Panc1 (cell line): ENCODE results near the gene TGFBR1. TPM values are rescaled to one million over a fixed set of nuclear protein-coding genes. Genes with fewer than 3 reads are reported as not detected.
A peak's percentile ranks its signal among the peaks of the same experiment; 100 is the strongest.

ENCODE experiments used
- ATAC-seq: fragments of 200-7000 bp; cut with Tn5 transposase; 2 replicates; pipeline ENCODE4 v1.9.1; 2020; ENCODE audit warnings: mild to moderate bottlenecking, moderate library complexity
- BruUV-seq: library from RNA; stranded (reverse); fragments of 400-500 nt; replicated peaks from 2 replicates; lab custom pipeline; 2021; lab: Mats Ljungman, UMichigan
- CTCF ChIA-PET: fragments of 300-600 bp; sonication (Branson Sonifier 250); formaldehyde crosslinking; loops from one replicate; lab custom pipeline; 2022; ENCODE audit warnings: antibody characterized with exemption; lab: Charles Lee
- POLR2A ChIA-PET: fragments of 300-600 bp; sonication (Branson Sonifier 250); formaldehyde crosslinking; loops from one replicate; lab custom pipeline; 2022; ENCODE audit warnings: antibody characterized with exemption; lab: Charles Lee
- DNase-seq: peaks from one replicate; pipeline ENCODE4 v3.0.0-alpha.2; 2010; ENCODE audit warnings: low read depth, low spot score
- H3K27ac ChIP-seq: 2 replicates; pipeline ENCODE4 v1.5.1; 2011; ENCODE audit warnings: mild to moderate bottlenecking, low read length, inconsistent platforms
- H3K27me3 ChIP-seq: fragments of 200-500 bp; sonication (Bioruptor generic); 2 replicates; pipeline ENCODE4 v1.6.0; 2014; ENCODE audit warnings: low read length, inconsistent platforms; ENCODE audit not compliant: control insufficient read depth, insufficient read depth
- H3K36me3 ChIP-seq: fragments of 200-500 bp; sonication (Bioruptor generic); 2 replicates; pipeline ENCODE4 v1.5.1; 2014; ENCODE audit warnings: inconsistent platforms, mild to moderate bottlenecking, low read length, moderate library complexity; ENCODE audit not compliant: control insufficient read depth, insufficient read depth
- H3K4me1 ChIP-seq: 2 replicates; pipeline ENCODE4 v1.5.1; 2011; ENCODE audit warnings: inconsistent platforms, mild to moderate bottlenecking, low read length, moderate library complexity; ENCODE audit not compliant: control insufficient read depth, insufficient read depth
- H3K4me3 ChIP-seq, 2 experiments: 2 replicates each; pipeline ENCODE4 v1.5.1; 2011 to 2012; ENCODE audit warnings: low read depth in 2 of 2, low read length in 2 of 2, mild to moderate bottlenecking in 2 of 2, inconsistent platforms in 1 of 2, moderate library complexity in 1 of 2
- H3K9me3 ChIP-seq: fragments of 200-500 bp; sonication (Bioruptor generic); 2 replicates; pipeline ENCODE4 v1.5.1; 2014; ENCODE audit warnings: low read depth, mild to moderate bottlenecking, inconsistent platforms, low read length, moderate library complexity; ENCODE audit not compliant: control insufficient read depth, insufficient read depth
- POLR2AphosphoS5 ChIP-seq: IDR thresholded peaks from 2 replicates; pipeline ENCODE4 v1.6.1; 2012; ENCODE audit warnings: mild to moderate bottlenecking, low read depth, low read length, moderate library complexity
- REST ChIP-seq, 2 experiments: IDR thresholded peaks; 2 replicates each; pipeline ENCODE4 v1.6.1; 2011 to 2012; ENCODE audit warnings: low read depth in 2 of 2, control low read depth in 1 of 2, low read length in 1 of 2, mild to moderate bottlenecking in 1 of 2, moderate library complexity in 1 of 2; ENCODE audit not compliant: insufficient read depth in 1 of 2
- SIN3A ChIP-seq: IDR thresholded peaks from 2 replicates; pipeline ENCODE4 v1.6.1; 2012; ENCODE audit warnings: low read depth, mild to moderate bottlenecking, low read length, moderate library complexity, borderline replicate concordance; ENCODE audit not compliant: insufficient read depth
- TCF7L2 ChIP-seq: IDR thresholded peaks from 2 replicates; pipeline ENCODE4 v1.6.1; 2011; ENCODE audit warnings: mild to moderate bottlenecking, low read depth, low read length, inconsistent platforms
- in situ Hi-C: cut with HindIII; loops from 2 replicates; pipeline ENCODE4 v1.10.0; 2016; ENCODE audit warnings: low sequenced_read_pairs, low pct_unique_long_range_greater_than_20kb
- intact Hi-C: fragments of 100-400 bp; cut with micrococcal nuclease; formaldehyde crosslinking; loops from one replicate; pipeline ENCODE4 v1.10.0; 2022; ENCODE audit not compliant: unreplicated experiment
- total RNA-seq: library from RNA; stranded (reverse); gene quantifications from one replicate; pipeline ENCODE4 v1.2.1, GENCODE V29; 2021; ENCODE audit not compliant: unreplicated experiment
- TF ChIP-seq, protein P1 (sequence below): fragments of 450-650 bp; IDR thresholded peaks from 2 replicates; pipeline ENCODE4 v1.5.1; 2017; ENCODE audit warnings: mild to moderate bottlenecking

TGFBR1 gene
- total RNA-seq, 1 experiment from 2014 or later = 22.2 TPM

DNA sequence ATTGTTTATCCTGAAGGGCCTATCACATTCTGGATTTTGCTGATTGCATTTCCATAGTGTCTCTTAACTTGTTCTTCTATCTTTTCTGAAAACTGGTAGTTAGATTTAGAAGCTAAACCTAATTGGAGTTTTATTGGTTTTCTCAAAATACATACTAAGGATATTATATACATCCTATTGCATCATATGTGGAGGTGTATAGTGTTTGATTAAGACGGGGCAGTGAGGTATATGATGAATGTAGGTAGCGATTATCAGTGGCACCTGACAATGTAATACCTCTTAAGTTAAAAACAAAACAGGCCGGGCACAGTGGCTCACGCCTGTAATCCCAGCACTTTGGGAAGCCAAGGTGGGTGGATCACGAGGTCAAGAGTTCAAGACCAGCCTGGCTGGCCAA is 35.0 kb downstream of the TGFBR1 start:
- intact Hi-C loops = loop anchor here (2.0 to 5.0 kb wide), 2 partner anchors 139 to 293 kb away; no protein-coding TSS in a partner anchor
- no peaks in the 10 kb centered on the region for H3K36me3 ChIP-seq
- CTCF ChIA-PET = interaction anchor here (0.8 kb wide), 1 partner anchor 11 kb away, joined by 3 read pairs; no protein-coding TSS in a partner anchor
- no peak for DNase-seq
- H3K9me3 ChIP-seq = no peaks in the 10 kb centered on the region
- POLR2A ChIA-PET = no interaction called here
- no peak for ATAC-seq
- no peak for TF ChIP-seq SIN3A
- TF ChIP-seq TCF7L2 = no peak
- TF ChIP-seq, protein P1, sequence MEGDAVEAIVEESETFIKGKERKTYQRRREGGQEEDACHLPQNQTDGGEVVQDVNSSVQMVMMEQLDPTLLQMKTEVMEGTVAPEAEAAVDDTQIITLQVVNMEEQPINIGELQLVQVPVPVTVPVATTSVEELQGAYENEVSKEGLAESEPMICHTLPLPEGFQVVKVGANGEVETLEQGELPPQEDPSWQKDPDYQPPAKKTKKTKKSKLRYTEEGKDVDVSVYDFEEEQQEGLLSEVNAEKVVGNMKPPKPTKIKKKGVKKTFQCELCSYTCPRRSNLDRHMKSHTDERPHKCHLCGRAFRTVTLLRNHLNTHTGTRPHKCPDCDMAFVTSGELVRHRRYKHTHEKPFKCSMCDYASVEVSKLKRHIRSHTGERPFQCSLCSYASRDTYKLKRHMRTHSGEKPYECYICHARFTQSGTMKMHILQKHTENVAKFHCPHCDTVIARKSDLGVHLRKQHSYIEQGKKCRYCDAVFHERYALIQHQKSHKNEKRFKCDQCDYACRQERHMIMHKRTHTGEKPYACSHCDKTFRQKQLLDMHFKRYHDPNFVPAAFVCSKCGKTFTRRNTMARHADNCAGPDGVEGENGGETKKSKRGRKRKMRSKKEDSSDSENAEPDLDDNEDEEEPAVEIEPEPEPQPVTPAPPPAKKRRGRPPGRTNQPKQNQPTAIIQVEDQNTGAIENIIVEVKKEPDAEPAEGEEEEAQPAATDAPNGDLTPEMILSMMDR = no peak
- no peak for TF ChIP-seq POLR2AphosphoS5
- no peak for TF ChIP-seq REST (IDR thresholded peaks at IDR 0.05; ENCODE audit: insufficient read depth in 1 of 2, low read depth in 2 of 2, low read length in 1 of 2)
- in situ Hi-C loops = no loop called here
- no peak overlapping the region for H3K4me3 ChIP-seq
- no peak overlapping the region for H3K27ac ChIP-seq
- BruUV-seq = no TSS peak
- no peaks in the 10 kb centered on the region for H3K4me1 ChIP-seq
- no peaks in the 10 kb centered on the region for H3K27me3 ChIP-seq

DNA sequence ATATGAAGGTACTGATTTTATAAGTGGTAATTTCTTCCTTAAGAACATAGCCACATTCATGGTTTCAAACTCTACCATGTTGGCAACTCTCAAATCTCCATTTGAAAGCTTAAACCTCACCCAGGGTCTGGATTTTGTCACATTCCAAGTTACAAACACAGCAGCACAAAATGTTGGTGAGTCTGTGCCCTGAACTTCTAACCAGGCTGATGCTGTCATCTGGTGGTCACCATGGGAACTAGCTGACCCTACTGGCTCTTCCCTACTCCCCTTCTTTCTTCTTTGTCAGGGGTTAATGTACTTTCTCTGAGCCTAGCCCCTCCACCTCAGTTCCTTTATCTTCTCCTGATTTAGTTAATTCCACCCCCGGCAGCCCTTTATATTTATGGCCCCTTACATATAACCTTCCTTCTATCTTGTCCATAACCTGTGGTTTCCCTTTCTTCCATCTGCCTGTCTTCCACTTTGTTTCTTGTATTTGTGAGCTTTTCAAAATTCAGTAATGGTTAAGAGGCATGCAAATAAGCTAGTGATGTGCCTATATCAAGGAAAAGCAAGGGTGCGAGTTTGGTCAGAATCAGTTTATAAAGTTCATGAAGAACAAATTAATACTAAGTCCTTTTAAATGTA is 35.9 kb downstream of the TGFBR1 start:
- no peaks in the 10 kb centered on the region for H3K36me3 ChIP-seq
- ChIA-PET POLR2A (no interaction called here), CTCF (interaction anchor here (0.6 to 0.7 kb wide), 2 partner anchors 147 to 569 kb away, joined by 3 read pairs; no protein-coding TSS in a partner anchor)
- TF ChIP-seq, protein P1 = peak; percentile 86
- no peak for TF ChIP-seq TCF7L2
- in situ Hi-C loops (no loop called here), intact Hi-C loops (loop anchor here (2.0 to 5.0 kb wide), 2 partner anchors 140 to 293 kb away; no protein-coding TSS in a partner anchor)
- no peaks in the 10 kb centered on the region for H3K9me3 ChIP-seq
- H3K4me1 ChIP-seq = no peaks in the 10 kb centered on the region
- no peak overlapping the region for H3K27ac ChIP-seq
- ATAC-seq (peak; percentile 78; the same call in 1 of the 2 replicates), DNase-seq (peak; percentile 60)
- no peak overlapping the region for H3K4me3 ChIP-seq
- no peaks in the 10 kb centered on the region for H3K27me3 ChIP-seq
- BruUV-seq = no TSS peak
